GM11168 (cell line): ENCODE measurements around the gene PROX1.

Experiments used
- in situ Hi-C: fragments of 300-500 bp; cut with MboI; formaldehyde crosslinking; loops from one replicate; pipeline ENCODE4 v1.12.0; 2022; ENCODE audit warnings: low sequenced_read_pairs; ENCODE audit not compliant: unreplicated experiment

PROX1 gene

DNA sequence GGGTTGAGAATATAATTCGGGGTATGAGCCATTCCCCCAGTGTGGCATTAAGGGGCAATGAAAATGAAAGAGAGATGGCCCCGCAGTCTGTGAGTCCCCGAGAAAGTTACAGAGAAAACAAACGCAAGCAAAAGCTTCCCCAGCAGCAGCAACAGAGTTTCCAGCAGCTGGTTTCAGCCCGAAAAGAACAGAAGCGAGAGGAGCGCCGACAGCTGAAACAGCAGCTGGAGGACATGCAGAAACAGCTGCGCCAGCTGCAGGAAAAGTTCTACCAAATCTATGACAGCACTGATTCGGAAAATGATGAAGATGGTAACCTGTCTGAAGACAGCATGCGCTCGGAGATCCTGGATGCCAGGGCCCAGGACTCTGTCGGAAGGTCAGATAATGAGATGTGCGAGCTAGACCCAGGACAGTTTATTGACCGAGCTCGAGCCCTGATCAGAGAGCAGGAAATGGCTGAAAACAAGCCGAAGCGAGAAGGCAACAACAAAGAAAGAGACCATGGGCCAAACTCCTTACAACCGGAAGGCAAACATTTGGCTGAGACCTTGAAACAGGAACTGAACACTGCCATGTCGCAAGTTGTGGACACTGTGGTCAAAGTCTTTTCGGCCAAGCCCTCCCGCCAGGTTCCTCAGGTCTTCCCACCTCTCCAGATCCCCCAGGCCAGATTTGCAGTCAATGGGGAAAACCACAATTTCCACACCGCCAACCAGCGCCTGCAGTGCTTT lies 9.4 kb downstream of the PROX1 start:
- in situ Hi-C loops: no loop called here

DNA sequence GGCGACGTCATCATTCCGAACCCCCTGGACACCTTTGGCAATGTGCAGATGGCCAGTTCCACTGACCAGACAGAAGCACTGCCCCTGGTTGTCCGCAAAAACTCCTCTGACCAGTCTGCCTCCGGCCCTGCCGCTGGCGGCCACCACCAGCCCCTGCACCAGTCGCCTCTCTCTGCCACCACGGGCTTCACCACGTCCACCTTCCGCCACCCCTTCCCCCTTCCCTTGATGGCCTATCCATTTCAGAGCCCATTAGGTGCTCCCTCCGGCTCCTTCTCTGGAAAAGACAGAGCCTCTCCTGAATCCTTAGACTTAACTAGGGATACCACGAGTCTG lies 10.0 kb downstream of the PROX1 start:
- in situ Hi-C loops: no loop called here

DNA sequence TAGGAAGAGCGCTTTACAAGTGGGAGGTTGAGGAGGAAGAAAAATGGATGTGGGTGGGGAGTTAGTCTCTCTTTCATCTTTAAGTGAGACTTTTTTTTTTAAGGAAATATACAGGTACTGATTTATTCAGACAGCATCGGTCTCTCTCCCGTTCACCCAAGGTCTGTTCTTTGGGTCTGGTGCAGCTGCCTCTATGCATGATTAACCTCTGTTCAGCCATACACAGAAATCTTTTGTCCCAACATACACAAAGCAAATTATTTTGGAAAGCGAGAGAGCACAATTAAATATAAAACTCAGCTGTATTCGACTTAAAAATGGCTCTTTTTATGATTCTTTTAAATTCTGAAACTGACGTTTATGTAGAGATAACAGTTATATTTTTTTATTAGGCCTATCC lies 11.0 kb downstream of the PROX1 start:
- in situ Hi-C loops: no loop called here

DNA sequence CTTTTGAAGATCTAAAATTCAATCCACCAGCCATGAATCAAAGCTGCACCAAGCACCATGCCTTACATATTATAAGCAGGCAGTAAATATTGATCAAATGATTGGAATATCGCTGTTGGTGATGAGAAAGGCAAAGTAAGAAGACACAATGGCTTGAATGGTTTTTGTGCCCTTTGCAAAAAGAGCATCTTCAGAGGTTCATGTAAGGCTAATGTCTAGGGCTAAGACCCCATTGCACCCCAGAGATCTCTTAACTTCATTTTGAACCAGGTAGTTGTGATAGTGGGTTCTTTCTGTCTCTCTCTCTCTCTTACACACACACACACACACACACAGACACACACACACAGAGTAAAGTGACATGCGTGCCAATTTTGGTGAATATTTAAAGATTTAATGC lies 12.0 kb downstream of the PROX1 start:
- in situ Hi-C loops: no loop called here

DNA sequence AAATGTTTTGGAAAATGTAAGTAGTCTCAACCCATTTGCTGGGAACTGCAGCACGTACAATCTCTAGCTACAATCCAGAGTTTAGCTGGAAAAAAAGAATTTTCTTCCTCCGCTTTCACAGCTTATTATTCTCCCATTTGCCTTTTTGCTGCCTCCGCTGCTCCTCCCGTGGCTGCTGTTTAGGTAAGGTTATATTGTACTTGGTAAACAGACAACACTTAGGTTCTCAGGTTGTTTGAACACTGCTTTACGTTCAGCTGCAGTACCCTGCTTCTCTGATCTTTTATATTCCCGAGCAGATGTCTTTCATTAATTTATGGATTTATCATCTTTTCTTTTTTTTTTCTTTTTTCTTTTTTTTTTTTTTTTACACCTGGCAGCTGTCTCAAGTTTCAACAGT lies 14.3 kb downstream of the PROX1 start:
- in situ Hi-C loops: no loop called here

DNA sequence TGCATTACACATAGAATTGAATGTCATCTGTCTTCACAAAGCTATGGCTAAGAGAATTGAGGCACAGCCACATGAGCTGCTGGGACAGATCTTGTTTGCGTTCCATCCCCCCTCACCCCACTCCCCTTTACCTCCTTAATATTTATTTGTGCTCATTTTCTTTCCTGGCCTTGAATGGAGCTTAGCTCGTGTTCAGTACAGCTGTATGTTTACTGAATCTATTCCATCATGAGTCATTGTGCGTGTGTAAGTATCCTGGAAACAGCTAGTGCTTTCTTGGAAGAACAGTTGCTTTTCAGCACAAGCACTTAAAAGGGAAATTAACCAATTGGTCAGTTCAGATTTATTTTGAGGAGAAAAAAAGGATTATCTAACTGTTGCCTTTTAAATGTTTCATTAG lies 14.7 kb downstream of the PROX1 start:
- in situ Hi-C loops: no loop called here

DNA sequence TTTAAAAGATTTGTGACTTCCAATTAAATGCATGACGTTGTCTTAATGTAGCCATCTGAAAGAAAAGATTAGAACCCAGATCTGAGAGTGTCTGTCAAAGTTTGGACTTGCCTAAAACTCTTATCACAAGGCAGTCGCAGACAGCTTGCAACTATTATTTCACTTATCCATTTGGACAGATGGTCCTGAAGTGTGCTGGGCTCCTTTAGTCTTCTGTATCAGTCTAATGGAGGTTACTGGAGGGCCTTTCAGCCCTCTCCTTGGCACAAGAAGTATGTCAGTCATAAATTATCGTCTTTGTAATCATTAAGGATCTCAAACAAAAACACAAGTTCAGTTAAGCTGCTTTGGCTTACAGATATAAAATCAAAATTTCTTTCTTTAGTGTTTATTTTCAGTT lies 15.5 kb downstream of the PROX1 start:
- in situ Hi-C loops: no loop called here

DNA sequence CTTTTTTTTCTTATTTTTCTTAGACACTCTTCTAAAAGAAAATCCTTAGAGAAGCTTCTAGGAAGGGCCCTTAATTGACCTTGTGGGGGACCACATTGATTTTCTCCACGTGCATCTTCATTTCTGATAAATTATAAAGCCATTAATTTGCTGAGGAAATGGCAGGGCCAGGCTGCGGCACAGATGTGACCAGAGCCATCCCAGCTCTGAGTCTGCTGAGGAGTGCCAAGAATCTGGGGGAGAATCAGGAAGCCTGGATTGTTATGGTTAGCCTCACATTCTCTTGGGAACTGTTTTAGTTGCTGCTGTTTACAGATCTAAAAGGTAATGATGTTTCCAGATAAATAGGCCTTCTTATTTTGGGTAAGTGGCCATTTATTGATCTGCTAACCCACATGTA lies 16.2 kb downstream of the PROX1 start:
- in situ Hi-C loops: no loop called here

DNA sequence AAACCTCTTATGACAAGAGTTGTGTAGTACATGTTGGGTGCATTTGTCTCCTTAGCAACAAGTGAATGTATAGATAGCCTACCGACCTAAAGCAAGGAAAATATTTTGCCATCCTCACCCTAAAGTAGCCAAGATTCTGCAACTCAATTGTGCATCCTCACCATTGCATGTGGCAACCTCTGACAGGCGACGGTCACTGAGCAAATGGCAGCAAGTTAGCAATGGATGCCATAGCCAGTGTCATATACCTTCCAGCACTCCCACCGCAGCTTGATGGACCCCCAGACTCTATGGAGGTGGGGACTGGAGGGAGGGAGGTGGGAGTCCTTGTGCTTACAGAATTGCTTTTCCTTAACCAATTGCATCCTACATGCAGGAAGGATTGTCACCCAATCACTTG lies 17.0 kb downstream of the PROX1 start:
- in situ Hi-C loops: no loop called here

DNA sequence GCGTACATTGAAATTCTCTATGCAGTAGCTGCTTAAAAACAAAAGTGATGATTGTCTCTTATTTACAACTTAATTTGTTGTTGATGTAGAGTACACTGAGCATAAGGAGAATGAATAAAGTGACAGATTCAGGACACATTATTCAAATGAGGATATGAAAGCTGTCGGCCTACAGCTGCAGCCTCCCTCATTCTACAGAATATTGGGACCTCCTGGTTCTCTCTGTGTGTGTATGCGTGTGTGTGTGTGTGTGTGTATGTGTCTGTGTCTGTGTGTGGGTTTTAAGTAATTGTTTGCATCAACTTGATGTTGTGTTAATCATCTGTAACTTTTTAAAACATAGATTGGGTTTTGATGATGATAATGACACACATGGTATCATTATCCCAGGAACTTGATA lies 17.9 kb downstream of the PROX1 start:
- in situ Hi-C loops: no loop called here

DNA sequence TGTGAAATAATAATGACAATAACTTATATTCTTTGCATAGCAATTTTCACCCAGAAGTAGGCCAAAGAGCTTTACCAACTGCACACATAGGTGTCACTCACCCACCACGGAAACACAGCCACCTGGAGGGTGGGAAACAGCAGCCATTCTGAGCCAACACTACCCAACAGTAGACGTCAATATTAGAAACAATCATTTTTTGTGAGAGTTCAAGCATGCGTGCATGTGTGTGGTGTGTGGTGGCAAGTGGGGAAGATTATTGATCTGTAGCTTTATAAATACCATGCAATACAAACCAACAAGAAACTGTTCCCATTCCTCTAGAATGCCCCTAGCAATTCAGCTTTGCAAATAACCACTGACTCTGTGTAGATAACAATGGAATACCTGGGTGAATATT lies 19.1 kb downstream of the PROX1 start:
- in situ Hi-C loops: no loop called here

DNA sequence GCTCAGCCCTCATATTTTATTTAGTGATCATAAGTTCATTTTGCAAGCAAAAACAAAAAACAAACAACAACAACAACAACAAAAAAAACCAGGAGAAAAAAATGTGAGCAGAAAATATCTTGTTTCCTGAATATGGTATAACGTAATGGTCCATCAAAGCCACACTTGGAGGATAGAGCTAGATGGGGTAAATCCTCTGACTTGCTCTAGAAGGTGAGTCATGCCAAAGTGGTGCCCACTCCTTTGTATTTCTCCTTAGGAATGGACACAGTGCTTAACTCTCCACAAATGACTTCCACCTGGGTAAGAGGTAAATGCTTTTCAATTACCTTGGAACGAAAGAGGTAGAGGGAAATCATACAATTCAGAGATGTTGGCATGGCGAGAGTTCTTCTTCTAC lies 20.6 kb downstream of the PROX1 start:
- in situ Hi-C loops: no loop called here

DNA sequence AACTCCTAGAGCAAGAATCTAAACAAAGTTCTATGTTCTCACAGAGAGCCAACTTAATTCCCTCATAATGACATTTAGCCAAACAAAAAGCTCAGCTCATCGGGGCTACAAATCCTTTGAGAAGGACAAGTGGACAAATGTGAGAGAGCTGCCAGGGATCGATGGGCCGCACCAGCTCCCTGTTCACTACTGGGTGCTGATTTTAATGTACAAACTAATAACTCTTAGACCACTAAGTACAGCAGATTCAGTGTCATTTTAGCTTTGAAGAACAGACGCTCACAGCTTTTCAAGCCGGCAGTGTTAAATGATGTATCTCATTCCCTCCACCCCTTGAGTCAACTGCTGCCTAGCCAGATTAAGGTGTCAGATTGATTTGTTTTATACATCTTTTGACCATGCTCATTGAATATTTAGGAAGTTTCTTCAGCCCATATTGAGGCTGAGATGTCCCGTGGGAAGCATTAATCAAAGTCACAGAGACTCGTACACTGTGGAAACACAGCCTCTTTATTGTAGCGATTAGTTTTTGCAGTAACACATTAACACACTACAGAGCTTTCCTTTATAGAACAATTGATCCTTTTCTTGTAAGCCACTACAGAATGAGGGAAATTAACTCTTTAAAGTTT lies 21.1 kb downstream of the PROX1 start:
- in situ Hi-C loops: no loop called here

DNA sequence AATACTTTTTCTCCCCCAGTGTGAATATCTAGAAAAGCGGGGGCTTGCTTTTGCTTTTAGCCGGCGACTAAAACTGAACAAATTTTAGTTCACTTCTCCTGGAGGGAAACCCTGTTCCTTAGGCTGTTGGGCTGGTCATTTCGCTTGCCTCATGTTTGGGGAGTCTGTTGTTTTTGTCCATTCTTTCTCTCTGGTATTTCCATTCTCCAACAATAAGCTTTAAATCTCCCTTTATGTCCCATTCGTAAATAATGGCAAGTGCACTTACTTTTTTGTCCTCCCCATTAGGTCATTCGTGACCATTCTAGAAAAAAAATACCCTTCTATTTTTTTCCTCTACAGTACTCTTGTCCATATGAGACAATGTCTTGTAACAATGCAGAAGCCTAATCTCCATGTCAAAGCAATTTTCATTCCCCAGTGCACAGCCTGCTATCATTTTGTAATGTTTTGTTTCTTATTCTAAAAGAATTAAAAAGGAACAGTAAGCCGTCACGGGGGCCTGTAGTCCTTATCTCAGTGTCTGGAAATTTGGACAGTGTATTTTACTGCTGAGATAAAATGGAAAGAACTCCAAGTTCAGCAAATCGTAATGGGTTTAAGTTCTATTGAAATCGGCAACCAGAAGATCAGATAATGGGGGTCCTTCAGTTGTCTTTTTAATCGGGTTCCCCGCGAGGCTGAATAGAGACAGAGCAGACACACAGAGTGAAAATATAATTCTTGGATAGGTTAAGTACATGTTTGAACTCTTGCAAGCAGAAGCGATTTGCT lies 21.8 kb downstream of the PROX1 start:
- in situ Hi-C loops: no loop called here

DNA sequence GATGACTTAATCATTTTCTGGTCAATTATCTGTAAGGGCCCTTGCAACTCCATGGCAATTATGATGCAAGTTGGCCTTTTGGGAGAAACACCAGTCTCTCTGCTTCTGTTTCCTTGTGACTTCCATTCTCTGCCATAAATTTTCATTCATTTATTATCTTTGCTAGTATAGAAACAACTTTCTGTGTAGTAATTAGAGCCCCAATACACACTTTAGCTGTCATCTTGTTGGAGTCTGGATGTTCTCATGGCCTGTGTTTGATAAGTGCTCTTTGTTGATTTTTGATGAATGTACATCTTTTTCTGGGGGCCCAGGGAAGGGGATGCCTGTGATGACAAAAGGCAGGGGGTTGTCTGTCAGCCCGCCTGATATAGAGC lies 22.4 kb downstream of the PROX1 start:
- in situ Hi-C loops: no loop called here

DNA sequence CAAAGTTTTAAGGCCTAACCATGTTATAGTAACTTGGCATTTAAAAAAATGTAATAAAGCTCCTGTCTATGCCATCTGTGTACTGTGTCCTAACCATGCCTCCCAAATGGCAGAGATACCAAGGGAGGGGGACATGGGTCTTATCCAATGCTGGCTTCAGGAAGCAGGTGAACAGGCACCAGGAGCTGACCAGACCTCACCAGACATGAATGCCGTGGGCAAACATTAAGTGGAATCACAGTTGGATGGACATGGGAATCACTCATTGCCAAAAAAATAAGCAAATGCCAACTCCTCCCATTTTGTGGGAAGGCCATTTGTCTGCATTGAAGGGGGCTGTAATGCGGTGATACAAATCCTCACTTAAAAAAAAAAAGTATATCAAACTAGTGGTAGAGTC lies 22.9 kb downstream of the PROX1 start:
- in situ Hi-C loops: no loop called here

DNA sequence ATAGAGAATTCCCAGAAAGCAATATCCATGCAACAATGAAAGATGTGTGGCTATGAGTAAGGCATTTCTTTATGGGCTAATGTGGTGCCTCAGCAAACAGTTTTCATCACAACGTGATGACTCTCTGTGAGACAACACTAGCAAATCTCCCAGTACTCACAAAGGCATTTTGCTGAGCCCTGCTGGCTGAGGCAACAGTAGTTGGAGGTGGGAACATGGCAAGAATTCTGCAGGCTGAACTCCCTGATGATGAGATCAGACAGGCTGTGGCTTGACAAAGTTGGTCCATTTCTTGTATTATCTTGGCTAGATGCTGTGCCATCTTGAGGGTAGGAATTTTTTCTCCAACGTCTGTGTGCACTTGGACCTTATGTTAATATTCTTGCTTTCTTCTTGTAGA lies 24.6 kb downstream of the PROX1 start:
- in situ Hi-C loops: no loop called here

DNA sequence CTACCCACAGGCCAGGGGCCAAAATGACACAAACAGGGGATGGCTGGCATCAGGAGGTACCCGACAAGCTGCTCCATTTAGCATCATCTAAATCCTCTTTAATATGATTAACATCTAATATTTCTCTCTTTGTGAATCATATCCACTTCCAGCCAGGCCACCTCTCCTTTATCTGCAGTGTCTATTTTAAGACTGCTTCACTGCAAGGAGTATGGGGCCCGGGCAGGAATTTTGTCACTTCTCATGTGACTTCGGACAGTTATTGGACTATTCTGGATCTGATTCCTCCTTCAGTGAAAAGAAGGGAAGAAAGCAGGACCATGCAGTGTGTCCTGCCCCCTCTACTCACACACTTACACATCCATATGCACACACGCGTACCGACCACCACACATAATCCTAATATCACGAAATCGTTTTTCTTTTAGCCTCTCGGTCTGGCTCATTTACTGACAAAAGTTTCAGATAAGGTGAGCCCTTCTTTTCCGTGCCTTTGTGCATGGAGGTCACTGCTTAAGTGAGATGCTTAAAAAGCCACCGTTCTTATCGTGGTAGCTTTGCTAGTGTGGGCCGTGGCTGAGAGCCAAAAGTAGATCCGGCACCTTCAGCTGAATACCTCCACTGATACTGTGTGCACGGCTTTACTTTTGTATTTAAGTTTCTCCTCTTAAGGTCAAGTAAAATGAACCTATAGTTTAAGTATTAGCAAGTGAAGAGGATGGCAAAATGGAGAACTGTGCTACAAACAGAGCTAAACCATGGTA lies 26.0 kb downstream of the PROX1 start:
- in situ Hi-C loops: no loop called here

DNA sequence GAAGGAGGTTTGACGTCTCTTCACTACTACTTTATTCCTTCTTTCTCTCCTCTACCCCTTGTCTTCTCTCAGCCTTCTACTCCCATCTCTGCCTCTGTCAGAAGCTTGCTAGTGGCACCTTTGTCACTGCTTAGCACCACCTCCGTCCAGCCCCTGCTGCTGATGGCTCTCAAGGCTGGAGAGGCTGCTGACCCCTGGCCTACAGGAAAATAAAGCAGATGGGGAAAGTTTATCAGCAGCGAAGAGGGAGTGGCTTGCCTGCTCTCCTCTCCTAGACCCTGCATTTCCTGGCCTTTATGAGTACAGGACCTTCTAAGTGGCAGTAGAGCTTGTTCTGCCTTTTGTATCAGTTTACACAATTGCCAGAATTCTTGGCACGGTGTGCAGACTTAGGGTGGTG lies 27.0 kb downstream of the PROX1 start:
- in situ Hi-C loops: no loop called here

DNA sequence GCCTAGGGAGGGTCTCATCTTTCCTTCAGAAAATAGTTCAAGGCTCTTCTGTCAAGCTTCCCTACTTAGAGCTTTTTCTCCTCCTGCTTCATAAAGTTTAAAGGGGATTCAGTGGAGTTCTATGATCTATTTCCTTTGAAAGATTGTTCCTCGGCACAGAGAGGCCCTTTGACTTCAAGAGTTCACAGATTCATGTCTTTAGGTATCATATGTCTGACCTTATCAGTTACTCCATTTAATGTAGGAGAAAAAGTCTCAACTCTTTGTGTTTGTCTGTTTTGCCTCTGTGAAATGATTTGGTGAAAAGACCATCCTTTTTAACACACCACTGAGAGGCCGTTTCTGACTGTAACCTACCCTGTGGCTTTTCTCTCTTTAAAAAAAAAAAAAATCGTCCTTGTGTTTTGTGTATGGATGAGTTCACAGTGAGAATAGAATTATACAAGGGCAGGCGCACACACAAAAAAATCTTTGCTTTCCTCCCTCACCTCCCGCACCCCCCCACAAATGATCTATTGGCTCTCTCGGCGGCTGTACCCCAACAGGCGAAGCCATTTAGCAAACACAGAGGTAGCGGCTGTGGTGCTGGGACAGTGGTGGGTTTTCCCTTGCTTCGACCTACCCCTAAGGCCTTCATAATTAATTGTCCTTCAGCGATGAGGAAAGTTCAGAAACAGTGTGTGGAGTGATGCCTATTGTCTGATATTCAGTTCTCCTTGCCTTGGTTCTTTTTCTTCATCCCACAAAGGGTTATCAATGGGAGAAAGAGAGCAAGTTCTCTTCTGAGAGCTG lies 29.6 kb downstream of the PROX1 start:
- in situ Hi-C loops: no loop called here
